GM20000 (cell line): ENCODE data around the gene MRPL19.

Experiments used
- DNase-seq: peaks from one replicate; pipeline ENCODE4 v3.0.0; 2012; ENCODE audit warnings: low spot score
- TF ChIP-seq, protein P1 (sequence below): IDR thresholded peaks from 2 replicates; pipeline ENCODE4 v1.5.1; 2012; ENCODE audit warnings: mild to moderate bottlenecking, control low read depth; ENCODE audit errors: extremely low read depth, missing control alignments

Gene MRPL19

DNA sequence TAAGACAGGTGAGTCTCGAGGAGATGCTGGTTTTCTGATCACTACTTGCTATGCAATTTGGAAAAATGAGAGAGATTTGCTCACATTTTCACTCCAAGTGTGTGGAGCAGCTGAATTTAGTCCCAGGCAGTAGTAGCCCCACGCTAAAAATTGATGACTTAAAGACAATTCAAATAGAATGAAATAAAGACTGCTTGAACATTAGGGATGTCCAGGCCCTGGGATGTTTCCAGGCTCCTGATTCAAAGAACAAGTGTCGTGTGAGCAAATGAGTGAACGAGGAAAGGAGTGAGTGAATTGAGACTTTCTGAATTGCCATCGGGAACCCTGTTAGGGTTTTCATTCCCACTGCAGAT lies 37.3 kb upstream of the MRPL19 start:
- no peak for DNase-seq
- TF ChIP-seq, protein P1, sequence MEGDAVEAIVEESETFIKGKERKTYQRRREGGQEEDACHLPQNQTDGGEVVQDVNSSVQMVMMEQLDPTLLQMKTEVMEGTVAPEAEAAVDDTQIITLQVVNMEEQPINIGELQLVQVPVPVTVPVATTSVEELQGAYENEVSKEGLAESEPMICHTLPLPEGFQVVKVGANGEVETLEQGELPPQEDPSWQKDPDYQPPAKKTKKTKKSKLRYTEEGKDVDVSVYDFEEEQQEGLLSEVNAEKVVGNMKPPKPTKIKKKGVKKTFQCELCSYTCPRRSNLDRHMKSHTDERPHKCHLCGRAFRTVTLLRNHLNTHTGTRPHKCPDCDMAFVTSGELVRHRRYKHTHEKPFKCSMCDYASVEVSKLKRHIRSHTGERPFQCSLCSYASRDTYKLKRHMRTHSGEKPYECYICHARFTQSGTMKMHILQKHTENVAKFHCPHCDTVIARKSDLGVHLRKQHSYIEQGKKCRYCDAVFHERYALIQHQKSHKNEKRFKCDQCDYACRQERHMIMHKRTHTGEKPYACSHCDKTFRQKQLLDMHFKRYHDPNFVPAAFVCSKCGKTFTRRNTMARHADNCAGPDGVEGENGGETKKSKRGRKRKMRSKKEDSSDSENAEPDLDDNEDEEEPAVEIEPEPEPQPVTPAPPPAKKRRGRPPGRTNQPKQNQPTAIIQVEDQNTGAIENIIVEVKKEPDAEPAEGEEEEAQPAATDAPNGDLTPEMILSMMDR: no peak

DNA sequence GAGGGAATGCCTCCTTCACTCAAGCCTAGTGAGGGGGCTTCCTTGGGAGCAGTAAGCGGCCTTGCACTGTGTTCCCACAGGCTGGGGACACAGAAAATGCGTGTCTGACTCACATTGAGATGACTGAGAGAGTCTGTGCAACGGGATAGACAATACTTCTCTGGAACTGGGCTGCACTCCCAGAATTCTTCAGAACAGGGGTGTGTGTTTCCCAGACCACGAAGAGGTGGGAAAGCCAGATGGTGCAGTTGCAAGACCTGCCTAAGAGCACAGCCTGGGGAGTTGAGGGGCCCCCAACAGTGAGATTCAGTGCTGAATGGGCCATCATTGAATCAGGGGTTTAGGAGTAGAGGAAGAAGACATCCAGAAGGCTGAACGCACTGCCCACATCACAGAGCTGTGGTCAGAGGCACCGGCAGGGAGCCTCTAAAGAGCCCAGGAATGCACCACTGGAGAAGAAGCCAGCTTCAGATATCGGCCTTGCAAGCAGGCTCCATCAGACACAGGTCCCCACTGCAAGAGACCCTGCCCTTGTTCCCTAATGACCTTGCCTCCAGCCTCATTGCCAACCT lies 36.6 kb upstream of the MRPL19 start:
- TF ChIP-seq, protein P1: no peak
- no peak for DNase-seq

GRCh38 chr2:75610671-75611070 lies 35.9 kb upstream of the MRPL19 start:
- TF ChIP-seq, protein P1: no peak
- no peak for DNase-seq

DNA sequence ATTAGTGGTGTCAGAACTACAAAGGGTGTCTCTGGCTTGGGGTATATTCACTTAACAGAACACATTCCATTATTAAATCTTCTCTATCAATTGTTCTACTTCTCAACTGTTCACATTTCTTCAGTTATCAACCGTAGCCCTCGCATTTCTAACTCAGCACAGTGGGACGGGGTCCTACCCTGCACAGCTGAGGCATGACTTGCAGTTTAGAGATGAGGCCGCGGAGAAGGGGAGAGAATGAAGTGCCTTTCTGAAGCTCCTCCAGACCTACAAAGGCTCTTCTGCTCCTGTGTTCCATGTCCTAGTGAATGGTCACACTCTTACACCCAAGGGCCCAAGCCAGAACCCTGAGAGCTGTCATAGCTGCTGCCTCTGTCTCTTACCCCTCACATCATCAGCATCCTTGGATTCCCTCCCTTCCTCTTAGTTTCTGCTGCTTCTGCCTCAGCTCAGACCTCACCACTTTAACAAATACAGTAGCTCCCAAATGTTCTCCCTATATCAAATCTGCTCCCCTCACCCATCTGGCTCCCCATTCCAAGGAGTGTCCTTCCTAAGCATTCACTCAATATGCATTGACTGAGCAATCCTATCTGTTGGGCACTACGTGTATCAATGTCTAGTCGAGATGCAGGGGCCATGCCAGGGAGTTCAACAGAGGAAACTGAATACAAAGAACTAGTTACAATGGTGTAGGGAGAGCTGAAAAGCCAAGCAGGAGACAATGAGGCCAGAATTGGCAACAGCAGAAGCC lies 34.3 kb upstream of the MRPL19 start:
- TF ChIP-seq, protein P1: no peak

GRCh38 chr2:75612862-75613243 lies 33.7 kb upstream of the MRPL19 start:
- TF ChIP-seq, protein P1: no peak

More for the DNA sequence above, 34.3 kb upstream of the MRPL19 start:
- DNase-seq: no peak

DNA sequence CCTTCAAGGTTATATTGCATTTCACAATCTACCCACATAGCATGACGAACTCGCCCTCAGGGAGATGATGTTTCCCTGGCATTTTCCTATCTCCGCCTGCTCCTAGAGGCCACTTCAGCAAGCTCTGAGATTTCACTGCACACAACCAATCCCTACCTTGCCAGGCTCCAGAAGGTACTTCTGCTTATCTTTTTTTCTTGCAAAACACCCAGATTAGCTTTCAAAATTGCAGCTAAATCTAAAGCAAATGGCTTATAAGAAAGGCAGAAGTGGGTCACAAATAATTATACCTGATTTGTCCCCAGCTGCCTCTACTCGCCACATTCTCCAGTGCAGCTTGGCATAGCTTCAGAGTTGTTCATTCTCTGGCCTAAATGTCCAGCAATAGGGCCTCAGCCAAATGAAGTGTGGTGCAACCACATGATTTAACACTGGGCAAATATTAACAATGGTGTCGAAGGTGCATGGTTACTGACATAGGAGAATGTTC lies 32.4 kb upstream of the MRPL19 start:
- TF ChIP-seq, protein P1: no peak
- DNase-seq: no peak

More at GRCh38 chr2:75612862-75613243, 33.7 kb upstream of the MRPL19 start:
- no peak for DNase-seq

- TF ChIP-seq, protein P1: no peak
- no peak for DNase-seq
Measured at GRCh38 chr2:75616406-75616805, 30.2 kb upstream of the MRPL19 start.
